Endothelial cell of umbilical vein (primary cell): ENCODE data around the gene EEF1E1. TPM values are rescaled to one million over a fixed set of nuclear protein-coding genes. Genes with fewer than 3 reads are reported as not detected.
A peak's percentile ranks its signal among the peaks of the same experiment; 100 is the strongest.

Source experiments
- BruUV-seq: library from RNA; stranded (reverse); fragments of 400-500 nt; replicated peaks from 2 replicates; lab custom pipeline; 2021; lab: Mats Ljungman, UMichigan
- CTCF ChIA-PET: fragments of 300-600, 350-600 bp; sonication (Branson Sonifier 250); formaldehyde crosslinking; loops from one replicate; lab custom pipeline; 2021; ENCODE audit warnings: antibody characterized with exemption, inconsistent platforms; lab: Charles Lee
- POLR2A ChIA-PET: fragments of 300-600, 350-600 bp; sonication (Branson Sonifier 250); formaldehyde crosslinking; loops from one replicate; lab custom pipeline; 2021; ENCODE audit warnings: antibody characterized with exemption, inconsistent platforms; lab: Charles Lee
- DNase-seq: peaks from one replicate; pipeline ENCODE4 v3.0.0-alpha.2; 2011; ENCODE audit warnings: low read depth, low spot score
- FAIRE-seq: peaks from 2 replicates; lab custom pipeline; 2011; peaks lifted over from hg19 to GRCh38; lab: Jason Lieb, UNC
- H2AFZ ChIP-seq: 2 replicates; pipeline ENCODE4 v1.6.0; 2012; ENCODE audit warnings: low read depth, low read length, control low read depth, inconsistent platforms
- H3K27ac ChIP-seq: 2 replicates; pipeline ENCODE4 v1.5.1; 2011; ENCODE audit warnings: low read depth, mild to moderate bottlenecking, control low read depth, low read length, moderate library complexity; ENCODE audit not compliant: insufficient read depth
- H3K27me3 ChIP-seq, 2 experiments: 2 replicates each; pipeline versions ENCODE4 v1.6.0 to v1.6.1; 2011; ENCODE audit warnings: low read length in 2 of 2, mixed read lengths in 1 of 2; ENCODE audit not compliant: control insufficient read depth in 2 of 2, insufficient read depth in 2 of 2
- H3K36me3 ChIP-seq, 2 experiments: 2 replicates in 1 of 2; 3 replicates in 1 of 2; pipeline ENCODE4 v1.5.1; 2011; ENCODE audit warnings: low read length in 2 of 2, mild to moderate bottlenecking in 1 of 2, moderate library complexity in 1 of 2; ENCODE audit not compliant: control insufficient read depth in 2 of 2, insufficient read depth in 2 of 2; ENCODE audit errors: extremely low read depth in 1 of 2
- H3K4me1 ChIP-seq: 3 replicates; pipeline ENCODE4 v1.5.1; 2011; ENCODE audit warnings: mild to moderate bottlenecking, low read length; ENCODE audit not compliant: control insufficient read depth, insufficient read depth; ENCODE audit errors: extremely low read depth
- H3K4me2 ChIP-seq: 2 replicates; pipeline ENCODE4 v1.6.1; 2011; ENCODE audit warnings: low read length, control low read depth, mixed read lengths; ENCODE audit not compliant: insufficient read depth
- H3K4me3 ChIP-seq, 3 experiments: fragments of 200-600 bp in 1 of 3; sonication (generic), shearing (Covaris generic) in 1 of 3; replicated peaks in 1 of 3; 2 replicates each; pipeline ENCODE4 v1.5.1; 2011 to 2016; ENCODE audit warnings: control low read depth in 3 of 3, low read length in 3 of 3, mild to moderate bottlenecking in 2 of 3, inconsistent platforms in 1 of 3, low read depth in 1 of 3, moderate library complexity in 1 of 3; ENCODE audit not compliant: insufficient read depth in 1 of 3
- H3K79me2 ChIP-seq: 2 replicates; pipeline ENCODE4 v1.6.0; 2012; ENCODE audit warnings: low read length, inconsistent platforms; ENCODE audit not compliant: control insufficient read depth, insufficient read depth
- H3K9ac ChIP-seq: replicated peaks from 2 replicates; pipeline ENCODE3; 2011; ENCODE audit warnings: low read length, control low read depth; ENCODE audit not compliant: insufficient read depth; ENCODE audit errors: extremely low read depth
- H3K9me1 ChIP-seq: replicated peaks from 3 replicates; pipeline ENCODE4 v1.6.0; 2011; ENCODE audit warnings: mild to moderate bottlenecking, low read length; ENCODE audit not compliant: control insufficient read depth, insufficient read depth; ENCODE audit errors: extremely low read depth
- H3K9me3 ChIP-seq: replicated peaks from 2 replicates; pipeline ENCODE4 v1.5.1; 2012; ENCODE audit warnings: low read length, inconsistent platforms; ENCODE audit not compliant: control insufficient read depth, insufficient read depth
- H4K20me1 ChIP-seq: replicated peaks from 2 replicates; pipeline ENCODE3; 2011; ENCODE audit warnings: mild to moderate bottlenecking, low read length; ENCODE audit not compliant: control insufficient read depth, insufficient read depth; ENCODE audit errors: extremely low read depth
- FOS ChIP-seq: IDR thresholded peaks from 2 replicates; pipeline ENCODE4 v1.6.1; 2011; ENCODE audit warnings: mild to moderate bottlenecking, low read length, moderate library complexity, borderline replicate concordance; ENCODE audit not compliant: insufficient read depth
- MYC ChIP-seq: IDR thresholded peaks from one replicate; pipeline ENCODE4 v1.6.1; 2011; ENCODE audit warnings: mild to moderate bottlenecking, low read depth, low read length
- POLR2AphosphoS5 ChIP-seq: IDR thresholded peaks from 2 replicates; pipeline ENCODE4 v1.6.1; 2012; ENCODE audit warnings: low read depth, mild to moderate bottlenecking, control low read depth, low read length, moderate library complexity; ENCODE audit not compliant: insufficient read depth
- dilution Hi-C: fragments of 300-500 bp; cut with MboI; formaldehyde crosslinking; loops from one replicate; pipeline ENCODE4 v1.15.0; 2019; ENCODE audit warnings: low sequenced_read_pairs; ENCODE audit not compliant: extremely low pct_ligation_motif_present
- intact Hi-C: fragments of 100-400 bp; cut with micrococcal nuclease; formaldehyde crosslinking; loops from one replicate; pipeline ENCODE4 v1.10.0; 2022
- polyA plus RNA-seq, 4 experiments: library from polyadenylated mRNA; depleted of rRNA in 3 of 4; stranded (reverse) in 3 of 4; unstranded in 1 of 4; fragments of >200 nt; gene quantifications; 2 replicates each; pipeline versions ENCODE4 v1.2.1 to v1.2.3, GENCODE V29; 2011 to 2012; ENCODE audit warnings: missing spikeins in 1 of 4
- total RNA-seq: library from RNA; stranded (reverse); gene quantifications from 2 replicates; pipeline ENCODE4 v1.2.3, GENCODE V29; 2021
- TF ChIP-seq, protein P1 (sequence below): IDR thresholded peaks from 2 replicates; pipeline ENCODE4 v1.6.1; 2011; ENCODE audit not compliant: insufficient read depth, insufficient read length
- TF ChIP-seq, protein P2 (sequence below), 2 donors: IDR thresholded peaks; 1 replicate in 1 of 2; 2 replicates in 1 of 2; pipeline ENCODE4 v1.5.1; 2011; ENCODE audit warnings: low read length in 2 of 2, mild to moderate bottlenecking in 2 of 2, moderate library complexity in 2 of 2, control low read depth in 1 of 2, inconsistent platforms in 1 of 2, low read depth in 1 of 2; ENCODE audit not compliant: insufficient read depth in 1 of 2; ENCODE audit errors: extremely low read depth in 1 of 2

The EEF1E1 gene
- total and polyA plus RNA-seq, 2 donors (not counting 3 experiments of a cell fraction or from before 2014, with no cell fraction given), result 53.8 to 58.1 TPM

DNA sequence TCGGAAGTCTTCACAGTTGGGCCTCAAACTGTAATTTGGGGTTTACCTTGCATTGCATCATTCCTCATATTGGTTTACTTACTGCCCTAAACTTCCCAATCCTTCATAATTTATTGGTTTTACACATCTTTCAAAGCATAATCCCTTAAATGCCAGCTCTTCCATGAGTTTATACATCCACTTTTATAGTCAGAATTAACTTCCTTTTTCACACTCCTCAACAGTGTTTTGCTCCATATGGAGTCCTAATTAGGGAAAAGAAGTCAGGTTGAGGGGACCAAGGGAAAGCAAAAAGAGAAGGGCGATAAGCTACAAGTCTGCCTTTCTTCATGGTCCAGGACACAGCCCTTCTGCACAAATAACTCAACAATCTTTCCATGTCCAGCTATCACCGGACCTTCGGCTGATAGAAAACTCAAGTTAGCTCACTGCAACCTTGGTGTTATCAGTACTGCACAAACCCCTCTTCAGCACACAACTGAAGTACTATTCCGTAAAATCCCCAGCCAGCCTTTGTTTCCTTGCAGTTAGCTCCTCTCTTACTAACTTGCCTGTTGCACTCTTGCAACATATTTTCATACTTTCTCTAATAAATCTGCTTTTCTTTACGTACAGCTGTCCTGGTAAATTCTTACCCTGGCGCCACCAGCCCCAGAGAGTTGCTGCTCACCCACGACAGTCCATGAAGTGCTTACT lies 2.0 kb downstream of the EEF1E1 start:
- CTCF ChIA-PET, result interaction anchor here (1.0 kb wide), 1 partner anchor 28 kb away, joined by 3 read pairs; no protein-coding TSS in a partner anchor
- BruUV-seq, result no TSS peak
- no peak for DNase-seq

More for the DNA sequence above, 2.0 kb downstream of the EEF1E1 start:
- Histone ChIP-seq H3K9me1 (no peaks in the 10 kb centered on the region), H3K9me3 (no peaks in the 10 kb centered on the region), H2AFZ (no peak overlapping the region), H3K4me3 (no peak overlapping the region), H3K27ac (no peak overlapping the region), H3K4me2 (peak overlapping the region; percentile 25), H3K36me3 (peaks cover 5 to 11% of the 10 kb centered on the region in 2 experiments), H3K9ac (no peak overlapping the region), H3K27me3 (no peaks in the 10 kb centered on the region), H4K20me1 (no peaks in the 10 kb centered on the region), H3K4me1 (peaks cover 15% of the 10 kb centered on the region), H3K79me2 (peaks cover 59% of the 10 kb centered on the region)
- no peak for FAIRE-seq
- dilution Hi-C loops (no loop called here), intact Hi-C loops (no loop called here)
- POLR2A ChIA-PET, result no interaction called here
- TF ChIP-seq MYC (no peak), POLR2AphosphoS5 (no peak), FOS (no peak)
- TF ChIP-seq, protein P1, sequence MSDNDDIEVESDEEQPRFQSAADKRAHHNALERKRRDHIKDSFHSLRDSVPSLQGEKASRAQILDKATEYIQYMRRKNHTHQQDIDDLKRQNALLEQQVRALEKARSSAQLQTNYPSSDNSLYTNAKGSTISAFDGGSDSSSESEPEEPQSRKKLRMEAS, result no peak
- TF ChIP-seq, protein P2, sequence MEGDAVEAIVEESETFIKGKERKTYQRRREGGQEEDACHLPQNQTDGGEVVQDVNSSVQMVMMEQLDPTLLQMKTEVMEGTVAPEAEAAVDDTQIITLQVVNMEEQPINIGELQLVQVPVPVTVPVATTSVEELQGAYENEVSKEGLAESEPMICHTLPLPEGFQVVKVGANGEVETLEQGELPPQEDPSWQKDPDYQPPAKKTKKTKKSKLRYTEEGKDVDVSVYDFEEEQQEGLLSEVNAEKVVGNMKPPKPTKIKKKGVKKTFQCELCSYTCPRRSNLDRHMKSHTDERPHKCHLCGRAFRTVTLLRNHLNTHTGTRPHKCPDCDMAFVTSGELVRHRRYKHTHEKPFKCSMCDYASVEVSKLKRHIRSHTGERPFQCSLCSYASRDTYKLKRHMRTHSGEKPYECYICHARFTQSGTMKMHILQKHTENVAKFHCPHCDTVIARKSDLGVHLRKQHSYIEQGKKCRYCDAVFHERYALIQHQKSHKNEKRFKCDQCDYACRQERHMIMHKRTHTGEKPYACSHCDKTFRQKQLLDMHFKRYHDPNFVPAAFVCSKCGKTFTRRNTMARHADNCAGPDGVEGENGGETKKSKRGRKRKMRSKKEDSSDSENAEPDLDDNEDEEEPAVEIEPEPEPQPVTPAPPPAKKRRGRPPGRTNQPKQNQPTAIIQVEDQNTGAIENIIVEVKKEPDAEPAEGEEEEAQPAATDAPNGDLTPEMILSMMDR (IDR thresholded peaks at IDR 0.05; ENCODE audit: extremely low read depth in 1 of 2, insufficient read depth in 1 of 2, low read depth in 1 of 2, low read length in 2 of 2), result no peak
